Liver (tissue), 9 donors: ENCODE data around the gene MT1M. TPM values are rescaled to one million over a fixed set of nuclear protein-coding genes. Genes with fewer than 3 reads are reported as not detected.
A peak's percentile ranks its signal among the peaks of the same experiment; 100 is the strongest.

ENCODE experiments used
- DNase-seq: peaks from one replicate; pipeline ENCODE4 v3.0.0-alpha.2; 2017; ENCODE audit warnings: low spot score
- H3K27ac ChIP-seq, 2 donors: one replicate each; pipeline ENCODE4 v1.7.0; 2013; ENCODE audit warnings: inconsistent platforms in 2 of 2, low read length in 2 of 2, control low read depth in 1 of 2, low read depth in 1 of 2, mild to moderate bottlenecking in 1 of 2
- H3K27me3 ChIP-seq, 4 donors: one replicate each; pipeline versions ENCODE4 v1.6.1 to v1.7.0; 2013; ENCODE audit warnings: low read length in 3 of 4, inconsistent platforms in 1 of 4, mild to moderate bottlenecking in 1 of 4, moderate library complexity in 1 of 4; ENCODE audit not compliant: control insufficient read depth in 4 of 4, insufficient read depth in 4 of 4
- H3K36me3 ChIP-seq, 4 donors: one replicate each; pipeline versions ENCODE4 v1.6.1 to v1.7.0; 2013; ENCODE audit warnings: low read length in 3 of 4, mild to moderate bottlenecking in 3 of 4, low read depth in 1 of 4, moderate library complexity in 1 of 4; ENCODE audit not compliant: control insufficient read depth in 4 of 4, insufficient read depth in 3 of 4
- H3K4me1 ChIP-seq, 4 donors: one replicate each; pipeline versions ENCODE4 v1.6.1 to v1.7.0; 2013; ENCODE audit warnings: low read length in 3 of 4, mild to moderate bottlenecking in 3 of 4, moderate library complexity in 1 of 4; ENCODE audit not compliant: control insufficient read depth in 4 of 4, insufficient read depth in 4 of 4
- H3K4me3 ChIP-seq, 3 donors: one replicate each; pipeline versions ENCODE4 v1.6.1 to v1.7.0; 2013; ENCODE audit warnings: low read length in 3 of 3, control low read depth in 1 of 3, low read depth in 1 of 3, mild to moderate bottlenecking in 1 of 3
- H3K9ac ChIP-seq, 2 donors: one replicate each; pipeline ENCODE4 v1.7.0; 2013; ENCODE audit warnings: low read length in 2 of 2, mild to moderate bottlenecking in 2 of 2, moderate library complexity in 2 of 2, control low read depth in 1 of 2, low read depth in 1 of 2
- H3K9me3 ChIP-seq, 4 donors: one replicate each; pipeline versions ENCODE4 v1.6.1 to v1.7.0; 2013; ENCODE audit warnings: low read length in 3 of 4; ENCODE audit not compliant: control insufficient read depth in 4 of 4
- ATF3 ChIP-seq: IDR thresholded peaks from 2 replicates; pipeline ENCODE4 v1.6.1; 2016; ENCODE audit warnings: antibody characterized with exemption
- CTCF ChIP-seq: fragments of 150-350 bp; IDR thresholded peaks from 2 replicates; pipeline ENCODE4 v1.5.1; 2017; ENCODE audit warnings: improper control_type of control experiment, low read depth, low read length; ENCODE audit not compliant: missing input control
- EGR1 ChIP-seq, 2 donors: IDR thresholded peaks; 2 replicates each; pipeline ENCODE4 v1.6.1; 2016 to 2018; ENCODE audit warnings: antibody characterized with exemption in 2 of 2, low read depth in 2 of 2
- FOXA1 ChIP-seq: IDR thresholded peaks from 2 replicates; pipeline ENCODE4 v1.6.1; 2016; ENCODE audit warnings: antibody characterized with exemption
- FOXA2 ChIP-seq: IDR thresholded peaks from 2 replicates; pipeline ENCODE4 v1.6.1; 2016; ENCODE audit warnings: antibody characterized with exemption
- GABPA ChIP-seq, 2 donors: IDR thresholded peaks in 1 of 2; conservative IDR thresholded peaks in 1 of 2; 2 replicates each; pipeline ENCODE4 v1.6.1; 2016; ENCODE audit warnings: antibody characterized with exemption in 2 of 2, mild to moderate bottlenecking in 1 of 2, moderate library complexity in 1 of 2
- HNF4A ChIP-seq, 2 donors: conservative IDR thresholded peaks; 2 replicates each; pipeline ENCODE4 v1.6.1; 2016; ENCODE audit warnings: antibody characterized with exemption in 2 of 2, mild to moderate bottlenecking in 2 of 2
- HNF4G ChIP-seq: IDR thresholded peaks from 2 replicates; pipeline ENCODE4 v1.6.1; 2016; ENCODE audit warnings: antibody characterized with exemption
- JUND ChIP-seq, 2 donors: IDR thresholded peaks; 2 replicates each; pipeline ENCODE4 v1.6.1; 2016; ENCODE audit warnings: antibody characterized with exemption in 2 of 2
- MAX ChIP-seq: IDR thresholded peaks from 2 replicates; pipeline ENCODE4 v1.6.1; 2016; ENCODE audit warnings: antibody characterized with exemption
- NR2F2 ChIP-seq: IDR thresholded peaks from 2 replicates; pipeline ENCODE4 v1.6.1; 2016; ENCODE audit warnings: antibody characterized with exemption
- RAD21 ChIP-seq, 2 donors: IDR thresholded peaks; 2 replicates each; pipeline ENCODE4 v1.6.1; 2016; ENCODE audit warnings: antibody characterized with exemption in 2 of 2, mild to moderate bottlenecking in 2 of 2
- REST ChIP-seq: IDR thresholded peaks from 2 replicates; pipeline ENCODE4 v1.6.1; 2016; ENCODE audit warnings: antibody characterized with exemption, mild to moderate bottlenecking
- RXRA ChIP-seq, 2 donors: IDR thresholded peaks; 2 replicates each; pipeline ENCODE4 v1.6.1; 2017 to 2018; ENCODE audit warnings: antibody characterized with exemption in 2 of 2, mild to moderate bottlenecking in 1 of 2
- SP1 ChIP-seq: IDR thresholded peaks from 2 replicates; pipeline ENCODE4 v1.6.1; 2018; ENCODE audit warnings: antibody characterized with exemption, mild to moderate bottlenecking
- TAF1 ChIP-seq: conservative IDR thresholded peaks from 2 replicates; pipeline ENCODE4 v1.6.1; 2016; ENCODE audit warnings: antibody characterized with exemption, mild to moderate bottlenecking
- YY1 ChIP-seq: IDR thresholded peaks from 2 replicates; pipeline ENCODE4 v1.6.1; 2016; ENCODE audit warnings: antibody characterized with exemption, mild to moderate bottlenecking
- ZBTB33 ChIP-seq: IDR thresholded peaks from 2 replicates; pipeline ENCODE4 v1.6.1; 2016; ENCODE audit warnings: antibody characterized with exemption
- WGBS: extraction: QIAGEN DNeasy Blood & Tissue Kit; methylation state at CpG from one replicate; pipeline ENCODE4 v1.1.7; 2013; 5-methylcytosine and 5-hydroxymethylcytosine counted together
- polyA plus RNA-seq, 2 donors: library from polyadenylated mRNA; stranded (reverse) in 1 of 2; unstranded in 1 of 2; fragments of 200-250 nt in 1 of 2; fragments of >200 nt in 1 of 2; fragmentation: Nextera tagmentation in 1 of 2; extraction: Ambion mirVana in 1 of 2; gene quantifications; one replicate each; pipeline versions ENCODE4 v1.2.1 to v1.2.3, GENCODE V29; 2013 to 2015
- total RNA-seq, 2 donors: library from RNA; depleted of rRNA; stranded (reverse); fragments of >200 nt; gene quantifications; one replicate each; pipeline ENCODE4 v1.2.3, GENCODE V29; 2014
- donor health status: healthy.
- donor health status: healthy.
- donor health status: healthy.
- donor health status: healthy.
- donor health status: healthy.

Gene MT1M
- total and polyA plus RNA-seq, 4 donors = 20.4 to 343 (median 194) TPM

GRCh38 chr16:56608876-56609462 lies 23.5 kb upstream of the MT1M start:
- Histone ChIP-seq H3K9me3 (no peaks in the 10 kb centered on the region), H3K4me1 (peaks cover 6 to 37% (median 13%) of the 10 kb centered on the region in 4 donors), H3K36me3 (no peaks in the 10 kb centered on the region), H3K27me3 (no peaks in the 10 kb centered on the region), H3K4me3 (peak overlapping the region; percentile 68 to 90 (median 88)), H3K27ac (peak overlapping the region; percentile 98 to 99), H3K9ac (peak overlapping the region; percentile 79 to 98)
- no peak for DNase-seq
- under 1% methylated on average over 21 of the region's 21 CpGs for WGBS
- no peak for TF ChIP-seq ZBTB33
- TF ChIP-seq SP1 = no peak
- TF ChIP-seq TAF1 = no peak
- TF ChIP-seq ATF3 = no peak
- no peak for TF ChIP-seq RAD21 (IDR thresholded peaks at IDR 0.05)
- TF ChIP-seq MAX = no peak
- TF ChIP-seq RXRA (IDR thresholded peaks at IDR 0.05) = no peak
- TF ChIP-seq JUND (IDR thresholded peaks at IDR 0.05) = no peak
- TF ChIP-seq FOXA1 = no peak

- Histone ChIP-seq H3K4me1 (peaks cover 6 to 37% (median 13%) of the 10 kb centered on the region in 4 donors), H3K36me3 (no peaks in the 10 kb centered on the region), H3K9ac (peak overlapping the region; percentile 79 to 98), H3K4me3 (peak overlapping the region; percentile 68 to 90 (median 88)), H3K9me3 (no peaks in the 10 kb centered on the region), H3K27ac (peak overlapping the region; percentile 98 to 99), H3K27me3 (no peaks in the 10 kb centered on the region)
- TF ChIP-seq YY1 (no peak), GABPA (IDR thresholded peaks at IDR 0.05 in 1 of 2, conservative IDR thresholded peaks at IDR 0.05 in 1 of 2) (peak in 1 of 2 donors; percentile 33), SP1 (no peak), HNF4A (conservative IDR thresholded peaks at IDR 0.05) (peak; percentile 7 to 42), ZBTB33 (peak; percentile 30), JUND (IDR thresholded peaks at IDR 0.05) (peak in 1 of 2 donors; percentile 85), ATF3 (peak; percentile 40), EGR1 (IDR thresholded peaks at IDR 0.05; ENCODE audit: low read depth in 2 of 2) (no peak), REST (no peak), CTCF (no peak), RAD21 (IDR thresholded peaks at IDR 0.05) (peak; percentile 15 to 31), FOXA1 (no peak), TAF1 (no peak), MAX (no peak), FOXA2 (no peak), NR2F2 (no peak), RXRA (IDR thresholded peaks at IDR 0.05) (peak; percentile 2 to 42), HNF4G (no peak)
- WGBS = 0% methylated on average over 6 of the region's 6 CpGs
- DNase-seq = peak; percentile 68
Observed at GRCh38 chr16:56609463-56609921, 23.0 kb upstream of the MT1M start.
